ENCODE data around the gene STK24. TPM values are rescaled to one million over a fixed set of nuclear protein-coding genes. Genes with fewer than 3 reads are reported as not detected.
A peak's percentile ranks its signal among the peaks of the same experiment; 100 is the strongest.

STK24 gene
- total and polyA plus RNA-seq, 10 of the 15 experiments (the other 5 are each of a cell fraction or from before 2014, with no cell fraction given): 7.5 to 115 (median 52.9) TPM

- in situ Hi-C loops (cut with MboI) (loop anchor here (25.0 kb wide), 1 partner anchor 1113 kb away; the partner anchor contains the start of gene RAP2A), intact Hi-C loops (cut with micrococcal nuclease; ENCODE audit: unreplicated experiment) (no loop called here)
- BruUV-seq (replicated peaks): no TSS peak
- ChIA-PET CTCF (interaction anchor here (0.7 to 1.7 kb wide), 2 partner anchors 10 to 104 kb away, joined by 4 to 5 read pairs; no protein-coding TSS in a partner anchor), RAD21 (ENCODE audit: unreplicated experiment) (interaction anchor here (0.5 to 3.3 kb wide), 6 partner anchors 9 to 103 kb away, joined by 3 to 10 read pairs (median 5); no protein-coding TSS in a partner anchor), SMC1A (ENCODE audit: uncharacterized antibody, unreplicated experiment) (interaction anchor here (0.8 to 2.9 kb wide), 11 partner anchors 9 to 116 kb away, joined by 3 to 17 read pairs (median 6); no protein-coding TSS in a partner anchor), POLR2A (interaction anchor here (0.9 to 2.3 kb wide), 4 partner anchors 9 to 74 kb away, joined by 3 to 9 read pairs (median 7); no protein-coding TSS in a partner anchor)
- WGBS (ENCODE audit: insufficient coverage, insufficient replicate concordance, low lambda C conversion rate, missing lambda C conversion rate): 16% methylated on average over 3 of the region's 3 CpGs
- DNase-seq (ENCODE audit: low read depth, low spot score): no peak
- Histone ChIP-seq H3K4me2 (ENCODE audit: control insufficient read depth, insufficient read depth) (no peak overlapping the region; the same call in none of the 2 replicates), H3K9me3 (replicated peaks; ENCODE audit: control insufficient read depth, insufficient read depth, low read length) (no peaks in the 10 kb centered on the region; the same call in 2 of the 3 replicates), H3K27me3 (replicated peaks in 1 of 2; ENCODE audit: control insufficient read depth in 2 of 2, insufficient read depth in 2 of 2, low read length in 1 of 2) (no peaks in the 10 kb centered on the region), H3K4me1 (ENCODE audit: control insufficient read depth, insufficient read depth, low read length) (peaks cover 24% of the 10 kb centered on the region), H3K9ac (ENCODE audit: control insufficient read depth, insufficient read depth, low read length) (no peak overlapping the region), H3K4me3 (no peak overlapping the region), H3K36me3 (ENCODE audit: control insufficient read depth in 2 of 2, insufficient read depth in 2 of 2, low read length in 1 of 2) (peaks cover 5 to 12% of the 10 kb centered on the region in 2 experiments; a peak in 3 of 4 replicates), H3K27ac (ENCODE audit: control insufficient read depth, insufficient read depth) (peak overlapping the region; percentile 29), H4K20me1 (ENCODE audit: control insufficient read depth, insufficient read depth) (peaks cover 10% of the 10 kb centered on the region; the same call in 1 of the 2 replicates), H2AFZ (ENCODE audit: control insufficient read depth, low read depth, low read length) (no peak overlapping the region), H3K79me2 (ENCODE audit: control insufficient read depth, insufficient read depth, low read length) (peaks cover 81% of the 10 kb centered on the region)
- peak; percentile 69 for ATAC-seq
- no peak for FAIRE-seq
- no peak for TF ChIP-seq SIX5 (IDR thresholded peaks at IDR 0.05; ENCODE audit: low read depth, low read length, severe bottlenecking)
- no peak for TF ChIP-seq MXI1 (IDR thresholded peaks at IDR 0.05; ENCODE audit: low read depth, low read length)
- TF ChIP-seq SREBF2 (IDR thresholded peaks at IDR 0.05; ENCODE audit: low read length): no peak
- TF ChIP-seq USF2 (IDR thresholded peaks at IDR 0.05; ENCODE audit: borderline replicate concordance, low read depth, low read length): no peak
- TF ChIP-seq EZH2 (IDR thresholded peaks at IDR 0.05; ENCODE audit: borderline replicate concordance, control insufficient read depth, low read depth, low read length): no peak
- no peak for TF ChIP-seq MLLT1 (IDR thresholded peaks at IDR 0.05)
- TF ChIP-seq SMARCA5 (IDR thresholded peaks at IDR 0.05): no peak
- no peak for TF ChIP-seq SIN3A (IDR thresholded peaks at IDR 0.05; ENCODE audit: low read depth, low read length)
- TF ChIP-seq ZNF24 (IDR thresholded peaks at IDR 0.05): no peak
- no peak for TF ChIP-seq NR2F1 (conservative IDR thresholded peaks at IDR 0.05)
- TF ChIP-seq GATAD2B (conservative IDR thresholded peaks at IDR 0.05; ENCODE audit: low read depth): no peak
- no peak for TF ChIP-seq HDAC6 (IDR thresholded peaks at IDR 0.05; ENCODE audit: unreplicated experiment)
- no peak; the same call in 1 of the 2 replicates for TF ChIP-seq RELB (IDR thresholded peaks at IDR 0.05; ENCODE audit: low read depth)
- TF ChIP-seq TARDBP (IDR thresholded peaks at IDR 0.05; ENCODE audit: borderline replicate concordance): no peak
- TF ChIP-seq ZBTB40 (IDR thresholded peaks at IDR 0.05; ENCODE audit: borderline replicate concordance): no peak
- TF ChIP-seq IKZF1 (conservative IDR thresholded peaks at IDR 0.05): peak; percentile 74
Measured at GRCh38 chr13:98549728-98550317, 27.1 kb downstream of the STK24 start.
